ENCODE measurements around the gene UBE2Z.
A peak's percentile ranks its signal among the peaks of the same experiment; 100 is the strongest.
"Not testable (repeated sequence)": the region's sequence is repeated elsewhere in the genome, so short reads cannot be mapped to it uniquely, and the experiment has no call there.

UBE2Z gene

GRCh38 chr17:48905987-48906515 lies 2.2 kb upstream of the UBE2Z start:
- DNase-seq: no peak

- peak; percentile 39 for DNase-seq
Observed at GRCh38 chr17:48907713-48908046, 527 bp upstream of the UBE2Z start.

DNA sequence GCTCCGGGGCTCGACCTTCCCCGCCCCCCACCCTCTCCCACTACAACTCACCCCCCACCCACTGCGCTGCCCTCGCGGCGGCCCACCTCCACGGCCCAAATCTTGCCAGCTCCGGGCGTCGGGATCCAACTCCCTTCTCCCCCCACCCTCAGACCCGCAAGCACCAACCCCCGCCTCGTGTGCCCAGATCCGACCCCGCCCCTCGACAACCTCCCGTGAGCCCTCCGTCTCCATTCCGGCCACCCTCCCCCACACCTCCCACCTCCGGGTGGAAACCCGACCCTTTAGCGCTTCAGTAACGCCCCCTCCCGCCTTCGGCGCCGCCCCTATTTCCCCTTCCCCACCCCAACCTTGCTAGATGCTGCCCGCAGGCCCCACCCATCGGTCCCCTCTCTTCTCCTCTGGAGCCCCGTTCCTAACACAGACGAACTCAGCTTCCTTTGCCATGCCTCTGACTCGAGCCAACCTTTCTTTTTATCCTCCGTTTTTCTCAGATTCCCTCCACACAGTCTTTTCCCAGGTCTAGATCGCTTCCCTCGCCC lies 717 bp downstream of the UBE2Z start:
- DNase-seq: peak; percentile 48

DNA sequence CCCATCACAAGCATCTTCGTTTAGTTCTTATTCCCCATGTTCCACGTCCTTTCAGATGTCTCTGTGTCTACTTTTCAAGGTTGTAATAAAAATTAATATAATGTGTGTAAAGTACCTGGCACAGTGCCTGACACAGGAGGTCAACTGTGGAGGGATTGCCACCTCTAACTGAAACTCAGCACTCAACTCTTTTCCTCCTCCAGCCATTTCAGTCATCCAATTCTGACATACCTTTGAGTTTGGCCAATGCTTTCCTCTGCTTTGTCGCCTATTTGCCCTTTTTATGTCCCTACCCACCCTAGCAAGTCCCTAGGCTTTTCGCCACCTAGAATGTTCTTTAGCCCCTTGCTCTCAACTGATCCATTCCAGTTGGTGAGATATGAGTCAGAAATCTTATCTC lies 1.6 kb downstream of the UBE2Z start:
- DNase-seq: no peak

DNA sequence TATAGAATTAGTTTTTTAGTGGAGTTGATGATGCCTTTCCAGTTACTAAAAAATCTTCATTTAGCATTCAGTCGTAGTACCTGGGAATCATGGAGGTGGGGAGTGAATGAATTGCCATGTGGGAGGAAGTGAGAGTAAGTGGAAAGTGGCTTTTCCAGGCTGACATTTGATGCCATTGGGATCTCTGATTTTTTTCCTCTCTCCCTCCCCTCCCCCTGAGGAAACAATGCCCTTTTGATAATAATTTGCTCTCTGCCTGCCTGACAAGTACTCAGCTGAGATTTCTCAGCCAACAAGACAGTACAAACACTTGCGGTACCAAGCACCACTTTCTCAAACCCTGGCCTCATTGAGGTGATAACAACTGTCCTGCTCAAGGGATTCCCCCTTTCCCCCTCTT lies 2.2 kb downstream of the UBE2Z start:
- DNase-seq: no peak

GRCh38 chr17:48912476-48912875 lies 4.3 kb downstream of the UBE2Z start:
- no peak for DNase-seq

- DNase-seq: no peak
Observed at GRCh38 chr17:48915459-48916282, 7.5 kb downstream of the UBE2Z start.

GRCh38 chr17:48925251-48925990 lies 17.2 kb downstream of the UBE2Z start:
- no peak for DNase-seq

GRCh38 chr17:48925991-48926342 lies 17.8 kb downstream of the UBE2Z start:
- no peak for DNase-seq

- DNase-seq: no peak
Observed at GRCh38 chr17:48927978-48928745, 20.0 kb downstream of the UBE2Z start.

- no peak for DNase-seq
Observed at GRCh38 chr17:48928876-48929811, 20.9 kb downstream of the UBE2Z start.

- DNase-seq: no peak
Observed at GRCh38 chr17:48929812-48930165, 21.6 kb downstream of the UBE2Z start.

GRCh38 chr17:48930435-48930873 lies 22.2 kb downstream of the UBE2Z start:
- DNase-seq: no peak

GRCh38 chr17:48933035-48933434 lies 24.8 kb downstream of the UBE2Z start:
- no peak for DNase-seq

GRCh38 chr17:48944515-48945260 lies 36.5 kb downstream of the UBE2Z start, which contains the start of gene SNF8:
Gene SNF8, minus strand, starts transcription at chr17:48944842. Its CDS starts 108 bp downstream, at chr17:48944734.
- peak; percentile 62 for DNase-seq

DNA sequence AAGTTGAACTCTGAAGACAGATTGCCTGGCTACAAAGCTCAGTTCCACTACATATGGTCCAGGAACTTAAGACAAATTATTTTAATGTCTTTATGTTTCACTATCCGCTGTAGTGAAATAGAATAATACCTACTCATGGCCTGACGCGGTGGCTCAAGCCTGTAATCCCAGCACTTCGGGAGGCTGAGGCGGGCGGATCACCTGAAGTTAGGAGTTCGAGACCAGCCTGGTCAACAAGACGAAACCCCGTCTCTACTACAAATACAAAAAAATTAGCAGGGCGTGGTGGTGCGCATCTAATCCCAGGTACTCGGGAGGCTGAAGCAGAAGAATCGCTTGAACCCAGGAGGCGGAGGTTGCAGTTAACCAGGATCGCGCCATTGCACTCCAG lies 37.0 kb downstream of the UBE2Z start:
- DNase-seq: not testable (repeated sequence)

GRCh38 chr17:48951572-48951971 lies 43.4 kb downstream of the UBE2Z start:
- no peak for DNase-seq

DNA sequence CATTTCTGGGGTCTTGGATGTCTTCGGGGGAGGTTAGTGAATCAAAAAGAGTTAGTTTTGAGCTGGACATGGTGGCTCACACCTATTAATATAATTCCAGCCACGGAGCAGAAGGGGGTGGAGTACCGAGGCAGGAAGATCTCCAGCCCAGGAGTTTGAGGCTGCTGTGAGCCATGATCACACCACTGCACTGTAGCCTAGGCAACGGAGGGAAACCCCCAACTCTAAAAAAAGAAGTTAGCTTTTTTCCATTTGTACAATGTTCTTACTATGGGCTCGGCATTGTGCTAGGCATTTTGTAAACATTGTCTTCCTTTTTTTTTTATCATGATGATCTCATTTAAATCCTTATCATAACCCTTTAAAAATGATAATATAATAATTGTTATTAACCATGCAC lies 44.7 kb downstream of the UBE2Z start:
- no peak for DNase-seq

DNA sequence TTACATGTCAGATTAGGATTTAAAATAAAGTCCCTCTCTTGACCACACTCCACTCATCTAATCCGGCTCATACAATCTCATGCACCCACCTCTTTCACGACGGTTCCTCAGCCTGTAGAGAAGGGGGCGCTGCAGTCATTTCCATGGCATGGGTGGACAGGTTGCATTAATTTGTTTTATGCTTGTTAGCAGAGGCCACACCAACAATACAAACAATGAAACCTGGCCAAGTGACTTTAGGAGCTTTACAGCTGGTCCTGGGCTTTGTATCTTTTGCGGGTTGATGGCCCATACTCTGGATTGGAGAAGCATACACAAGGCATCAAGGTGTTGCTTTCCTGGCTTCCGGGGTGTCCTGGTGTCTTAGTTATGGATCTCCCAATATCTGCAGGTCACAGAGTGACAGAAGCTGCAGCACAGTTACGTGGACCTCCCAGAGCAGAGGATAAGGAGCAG lies 46.1 kb downstream of the UBE2Z start:
- DNase-seq: no peak

- no peak for DNase-seq
Observed at GRCh38 chr17:48960834-48961515, 52.8 kb downstream of the UBE2Z start.
